ENCODE results near the gene MIB1.

DNA sequence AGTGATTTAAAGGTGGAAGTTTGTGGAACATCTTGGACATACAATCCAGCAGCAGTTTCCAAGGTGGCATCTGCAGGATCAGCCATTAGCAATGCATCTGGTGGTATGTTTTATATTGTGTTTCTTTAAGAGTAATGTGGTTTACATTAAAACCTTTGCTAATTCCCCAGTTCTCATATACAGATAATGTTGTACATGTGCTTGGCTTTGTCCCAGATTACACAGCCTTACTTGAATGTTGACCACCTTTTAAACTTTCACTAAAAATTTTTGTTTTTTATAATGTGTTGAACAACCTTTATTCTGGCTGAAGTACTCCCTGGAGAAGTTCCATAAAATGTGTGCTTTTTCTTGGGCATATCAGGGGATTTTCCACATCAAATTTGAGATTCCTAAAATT, 57.5 kb downstream of the MIB1 start:
- TF ChIP-seq CTCF (IDR thresholded peaks at IDR 0.05): no peak
- no peak for TF ChIP-seq ZFX (IDR thresholded peaks at IDR 0.05; ENCODE audit: borderline replicate concordance)

Data from 22Rv1 (cell line).